Stomach (tissue), 9 donors: ENCODE measurements around the gene POLR2J2. TPM values are rescaled to one million over a fixed set of nuclear protein-coding genes. Genes with fewer than 3 reads are reported as not detected.
A peak's percentile ranks its signal among the peaks of the same experiment; 100 is the strongest.
"Not testable (repeated sequence)": the region's sequence is repeated elsewhere in the genome, so short reads cannot be mapped to it uniquely, and the experiment has no call there.

Source experiments
- DNase-seq, 2 donors: peaks; one replicate each; pipeline versions ENCODE4 v3.0.0 to v3.0.0-alpha.2; 2013 to 2019
- H3K27ac ChIP-seq, 5 donors: fragments of 200-600 bp in 4 of 5; sonication (generic) in 4 of 5; one replicate each; pipeline ENCODE4 v1.5.1; 2013 to 2019; ENCODE audit warnings: mild to moderate bottlenecking in 1 of 5, moderate library complexity in 1 of 5
- H3K27me3 ChIP-seq, 3 donors: fragments of 200-600 bp; sonication (generic); one replicate each; pipeline ENCODE4 v1.5.1; 2017 to 2019; ENCODE audit warnings: mixed run types in 1 of 3
- H3K36me3 ChIP-seq, 4 donors: fragments of 200-600 bp; sonication (generic); 1 replicate in 3 of 4; 2 replicates in 1 of 4; pipeline ENCODE4 v1.5.1; 2016 to 2019
- H3K4me1 ChIP-seq, 4 donors: fragments of 200-600 bp; sonication (generic); one replicate each; pipeline ENCODE4 v1.5.1; 2016 to 2019
- H3K4me3 ChIP-seq, 4 donors: fragments of 200-600 bp; sonication (generic) in 3 of 4; one replicate each; pipeline ENCODE4 v1.5.1; 2016 to 2019; ENCODE audit warnings: mild to moderate bottlenecking in 1 of 4
- H3K9me3 ChIP-seq, 4 donors: fragments of 200-600 bp; sonication (generic); one replicate each; pipeline ENCODE4 v1.5.1; 2016 to 2019
- WGBS, 5 donors: extraction: QIAGEN DNeasy Blood & Tissue Kit in 3 of 5; methylation state at CpG; one replicate each; pipeline versions ENCODE4 v1.1.5 to v1.1.7; 2013 to 2018; 5-methylcytosine and 5-hydroxymethylcytosine counted together
- intact Hi-C: fragments of 100-400 bp; cut with DNase I; formaldehyde crosslinking; loops from one replicate; pipeline ENCODE4 v1.15.1; 2023; ENCODE audit warnings: low total_unique reads
- polyA plus RNA-seq, 3 donors: library from polyadenylated mRNA; stranded (reverse); fragments of 200-250 nt; gene quantifications; one replicate each; pipeline ENCODE4 v1.2.3, GENCODE V29; 2013
- small RNA-seq, 4 donors: library from RNA; depleted of rRNA; stranded (forward); fragments of <200 nt; gene quantifications; one replicate each; pipeline ENCODE3, GENCODE V24; 2016
- total RNA-seq, 5 donors: library from RNA; depleted of rRNA; stranded (reverse); fragments of >200 nt; gene quantifications; one replicate each; pipeline versions ENCODE4 v1.1.0 to v1.2.3, GENCODE V29; 2014 to 2016
- donor health status: healthy with polysubstance abuse.
- donor health status: Bipolar disorder and iron deficiency.
- donor health status: healthy.

POLR2J2 gene
- total and polyA plus RNA-seq, 8 donors = 0.46 to 17.4 (median 1.8) TPM; not detected in 1

DNA sequence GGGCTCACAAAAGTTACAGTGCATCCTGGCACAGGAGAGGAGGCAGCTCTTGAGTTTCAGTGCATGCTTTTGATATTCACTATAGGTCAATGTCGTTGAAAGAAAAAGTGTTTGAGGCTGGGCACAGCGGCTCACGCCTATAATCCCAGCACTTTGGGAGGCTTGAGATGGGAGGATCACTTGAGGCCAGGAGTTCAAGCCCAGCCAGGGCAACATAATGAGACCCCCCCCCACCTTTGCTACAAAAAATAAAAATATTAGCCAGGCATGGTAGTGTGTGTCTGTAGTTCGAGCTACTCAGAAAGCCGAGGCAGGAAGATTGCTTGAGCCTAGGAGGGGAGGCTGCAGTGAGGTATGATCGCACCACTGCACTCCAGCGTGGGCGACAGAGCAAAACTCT is 53.3 kb downstream of the POLR2J2 start:
- intact Hi-C loops, H3K9me3 ChIP-seq, H3K36me3 ChIP-seq, H3K27ac ChIP-seq, H3K27me3 ChIP-seq, H3K4me3 ChIP-seq, H3K4me1 ChIP-seq: not testable (repeated sequence)
- 78 to 91% (median 87%) methylated on average over 2 to 4 of the region's 8 CpGs; no CpG with 5 or more reads in 1 of the 5 donors for WGBS, 5 donors
- DNase-seq = peak in 1 of 2 donors; percentile 2

DNA sequence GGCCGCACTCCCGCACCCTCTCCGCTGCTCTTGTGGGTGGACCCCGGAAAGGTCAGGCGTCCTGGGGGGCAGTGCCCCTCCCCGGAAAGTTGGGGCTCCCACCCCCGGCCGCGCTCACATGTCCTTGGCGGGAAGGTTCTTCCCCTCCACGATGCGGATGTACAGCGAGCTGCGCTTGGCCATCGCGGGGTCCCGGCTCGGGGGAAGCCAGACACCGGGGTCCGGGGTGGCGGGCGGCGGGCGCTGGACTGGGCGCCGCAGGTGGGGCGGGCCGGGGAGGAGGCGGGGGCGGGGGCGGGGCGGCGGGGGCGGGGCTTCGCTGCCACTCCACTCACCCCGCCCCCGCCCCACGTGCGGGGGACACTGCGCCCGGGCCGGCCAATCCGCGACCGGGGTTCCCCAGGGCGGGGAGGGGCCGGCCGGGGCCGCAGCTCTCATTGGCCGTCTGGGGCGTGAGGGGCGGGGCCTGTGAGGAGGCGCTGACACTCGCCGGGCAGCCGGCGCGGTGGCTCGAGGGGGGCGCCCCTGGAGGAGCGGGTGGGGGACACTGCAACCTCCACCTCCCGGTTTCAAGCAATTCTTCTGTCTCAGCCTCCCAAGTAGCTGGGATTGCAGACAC is 54.8 kb downstream of the POLR2J2 start, which contains the start of gene RASA4:
Gene RASA4 (minus strand): TSS at position 250 of the 619 bp plus-strand sequence. CDS start 67 bp downstream, at position 183.
- H3K9me3 ChIP-seq, H3K36me3 ChIP-seq, intact Hi-C loops, H3K4me1 ChIP-seq, H3K27me3 ChIP-seq: not testable (repeated sequence)
- 1% methylated on average over 15 to 18 of the region's 62 CpGs; no CpG with 5 or more reads in 2 of the 5 donors for WGBS, 5 donors
- peak within 1 kb of the TSS in 2 of 5 donors; percentile 38 to 72 for H3K27ac ChIP-seq
- peak within 1 kb of the TSS; percentile 44 to 50 (median 47) for H3K4me3 ChIP-seq
- peak; percentile 26 to 65 for DNase-seq

Small RNA genes lying within 50 kb of the gene (small RNA-seq; reads per million reads assigned to genes)
- gene AC105052.3 (0 reads per million in 4 donors), gene UPK3BL1 (0 reads per million in 4 donors)

Other genes with a start within 250 kb of the POLR2J2 start
- gene ORAI2, start 238.1 kb downstream of the POLR2J2 start, total RNA-seq = 10 to 100 TPM in 1 of 5 donors, 1 to 10 TPM in 2, under 1 TPM in 1, not detected in 1; 0.58 to 44.3 (median 9.1) TPM
- gene ORAI2, start 238.1 kb downstream of the POLR2J2 start, polyA plus RNA-seq = 1 to 10 TPM; 1.9 to 8.0 (median 5.7) TPM
- gene ALKBH4, start 206.8 kb downstream of the POLR2J2 start, total RNA-seq = 10 to 100 TPM in 1 of 5 donors, 1 to 10 TPM in 4; 1.2 to 27.4 (median 7.5) TPM
- gene ALKBH4, start 206.8 kb downstream of the POLR2J2 start, polyA plus RNA-seq = 1 to 10 TPM; 8.7 to 9.5 (median 9.2) TPM
- 100 to 1,000 TPM in 1 of 5 donors, 10 to 100 TPM in 3, 1 to 10 TPM in 1; 4.5 to 238 (median 14.7) TPM for gene LRWD1, start 206.7 kb downstream of the POLR2J2 start, total RNA-seq
- 10 to 100 TPM in 2 of 3 donors, 1 to 10 TPM in 1; 9.1 to 12.7 (median 11.4) TPM for gene LRWD1, start 206.7 kb downstream of the POLR2J2 start, polyA plus RNA-seq
- 1 to 10 TPM; 1.2 to 8.1 (median 5.7) TPM for gene POLR2J, start 192.7 kb downstream of the POLR2J2 start, total RNA-seq
- gene POLR2J, start 192.7 kb downstream of the POLR2J2 start, polyA plus RNA-seq = 100 to 1,000 TPM; 100 to 152 (median 141) TPM
- gene RASA4B, start 153.9 kb downstream of the POLR2J2 start, total RNA-seq = 10 to 100 TPM in 4 of 5 donors, 1 to 10 TPM in 1; 8.6 to 28.6 (median 13.0) TPM
- gene RASA4B, start 153.9 kb downstream of the POLR2J2 start, polyA plus RNA-seq = 10 to 100 TPM in 2 of 3 donors, 1 to 10 TPM in 1; 9.3 to 35.9 (median 23.2) TPM
- gene UPK3BL2, start 128.0 kb downstream of the POLR2J2 start, total RNA-seq = 10 to 100 TPM in 3 of 5 donors, under 1 TPM in 1, not detected in 1; 0.89 to 37.3 (median 11.3) TPM
- 10 to 100 TPM in 1 of 3 donors, not detected in 2; 15.5 TPM for gene UPK3BL2, start 128.0 kb downstream of the POLR2J2 start, polyA plus RNA-seq
- not detected for gene SPDYE2, start 120.4 kb downstream of the POLR2J2 start, total RNA-seq
- gene SPDYE2, start 120.4 kb downstream of the POLR2J2 start, polyA plus RNA-seq = not detected
- gene POLR2J3, start 99.1 kb downstream of the POLR2J2 start, total RNA-seq = 10 to 100 TPM; 13.8 to 84.3 (median 33.8) TPM
- 10 to 100 TPM in 2 of 3 donors, 1 to 10 TPM in 1; 6.9 to 40.8 (median 33.0) TPM for gene POLR2J3, start 99.1 kb downstream of the POLR2J2 start, polyA plus RNA-seq
- 10 to 100 TPM in 4 of 5 donors, 1 to 10 TPM in 1; 7.6 to 57.2 (median 17.4) TPM for gene RASA4, start 54.9 kb downstream of the POLR2J2 start, total RNA-seq
- 10 to 100 TPM; 11.5 to 17.4 (median 13.1) TPM for gene RASA4, start 54.9 kb downstream of the POLR2J2 start, polyA plus RNA-seq
- 10 to 100 TPM in 3 of 5 donors, 1 to 10 TPM in 2; 5.5 to 28.3 (median 20.4) TPM for gene UPK3BL1, start 28.9 kb downstream of the POLR2J2 start, total RNA-seq
- 10 to 100 TPM; 20.2 to 80.7 (median 29.0) TPM for gene UPK3BL1, start 28.9 kb downstream of the POLR2J2 start, polyA plus RNA-seq
- gene SPDYE2B, start 21.3 kb downstream of the POLR2J2 start, total RNA-seq = not detected
- gene SPDYE2B, start 21.3 kb downstream of the POLR2J2 start, polyA plus RNA-seq = not detected
- gene FAM185A, start 77.3 kb upstream of the POLR2J2 start, total RNA-seq = 10 to 100 TPM in 4 of 5 donors, 1 to 10 TPM in 1; 6.7 to 35.0 (median 15.6) TPM
- 1 to 10 TPM; 5.3 to 5.7 (median 5.5) TPM for gene FAM185A, start 77.3 kb upstream of the POLR2J2 start, polyA plus RNA-seq
- 10 to 100 TPM in 1 of 5 donors, 1 to 10 TPM in 1, not detected in 3; 2.2 to 27.9 TPM for gene LRRC17, start 241.3 kb upstream of the POLR2J2 start, total RNA-seq
- 10 to 100 TPM in 1 of 3 donors, 1 to 10 TPM in 2; 2.2 to 11.3 (median 2.7) TPM for gene LRRC17, start 241.3 kb upstream of the POLR2J2 start, polyA plus RNA-seq